Memory B cell (primary cell): ENCODE results near the gene PAK5.
A peak's percentile ranks its signal among the peaks of the same experiment; 100 is the strongest.

Experiments
- ATAC-seq: fragments of 150-1000 bp; cut with Tn5 transposase; 2 replicates; pipeline ENCODE4 v1.10.0; 2021; ENCODE audit warnings: low read depth, mild to moderate bottlenecking, moderate library complexity
- DNase-seq, 2 donors: peaks; one replicate each; pipeline ENCODE4 v3.0.0; 2022; ENCODE audit warnings: low spot score in 2 of 2
- H3K27ac Mint-ChIP-seq: one replicate; pipeline ENCODE4 v1.8.0; 2022; ENCODE audit warnings: mild to moderate bottlenecking, moderate library complexity, mixed read lengths
- H3K27me3 Mint-ChIP-seq: one replicate; pipeline ENCODE4 v1.8.0; 2022; ENCODE audit warnings: mixed read lengths
- H3K36me3 Mint-ChIP-seq: one replicate; pipeline ENCODE4 v1.8.0; 2022; ENCODE audit warnings: mild to moderate bottlenecking, mixed read lengths
- H3K4me1 Mint-ChIP-seq: one replicate; pipeline ENCODE4 v1.8.0; 2022; ENCODE audit warnings: mixed read lengths
- H3K4me3 Mint-ChIP-seq: one replicate; pipeline ENCODE4 v1.8.0; 2022; ENCODE audit warnings: mild to moderate bottlenecking, moderate library complexity, mixed read lengths
- H3K9me3 Mint-ChIP-seq: one replicate; pipeline ENCODE4 v1.8.0; 2022; ENCODE audit warnings: mixed read lengths

The PAK5 gene

GRCh38 chr20:9551808-9552550, 286.9 kb downstream of the PAK5 start:
- H3K36me3 Mint-ChIP-seq: no peaks in the 10 kb centered on the region
- H3K4me3 Mint-ChIP-seq: no peak overlapping the region
- H3K27me3 Mint-ChIP-seq: no peaks in the 10 kb centered on the region
- no peaks in the 10 kb centered on the region for H3K4me1 Mint-ChIP-seq
- no peak overlapping the region for H3K27ac Mint-ChIP-seq
- no peak for ATAC-seq
- DNase-seq: no peak
- peaks cover 1% of the 10 kb centered on the region for H3K9me3 Mint-ChIP-seq

GRCh38 chr20:9550871-9551270, 288.0 kb downstream of the PAK5 start:
- Mint-ChIP-seq H3K36me3 (no peaks in the 10 kb centered on the region), H3K4me3 (no peak overlapping the region), H3K27ac (no peak overlapping the region), H3K4me1 (no peaks in the 10 kb centered on the region), H3K27me3 (no peaks in the 10 kb centered on the region), H3K9me3 (peaks cover 1% of the 10 kb centered on the region)
- DNase-seq: no peak
- ATAC-seq: no peak

- DNase-seq: no peak
- no peak overlapping the region for H3K4me3 Mint-ChIP-seq
- H3K4me1 Mint-ChIP-seq: no peaks in the 10 kb centered on the region
- ATAC-seq: no peak
- H3K27ac Mint-ChIP-seq: no peak overlapping the region
- H3K27me3 Mint-ChIP-seq: no peaks in the 10 kb centered on the region
- H3K9me3 Mint-ChIP-seq: peaks cover 1% of the 10 kb centered on the region
- H3K36me3 Mint-ChIP-seq: no peaks in the 10 kb centered on the region
Observed at GRCh38 chr20:9550283-9550682, 288.6 kb downstream of the PAK5 start.

GRCh38 chr20:9543214-9543613, 295.7 kb downstream of the PAK5 start:
- H3K27ac Mint-ChIP-seq: no peak overlapping the region
- H3K4me1 Mint-ChIP-seq: no peaks in the 10 kb centered on the region
- H3K4me3 Mint-ChIP-seq: no peak overlapping the region
- no peaks in the 10 kb centered on the region for H3K9me3 Mint-ChIP-seq
- DNase-seq: no peak
- no peaks in the 10 kb centered on the region for H3K27me3 Mint-ChIP-seq
- H3K36me3 Mint-ChIP-seq: no peaks in the 10 kb centered on the region
- no peak for ATAC-seq

- no peaks in the 10 kb centered on the region for H3K27me3 Mint-ChIP-seq
- ATAC-seq (no peak), DNase-seq (no peak)
- no peaks in the 10 kb centered on the region for H3K9me3 Mint-ChIP-seq
- no peaks in the 10 kb centered on the region for H3K4me1 Mint-ChIP-seq
- H3K27ac Mint-ChIP-seq: no peak overlapping the region
- no peak overlapping the region for H3K4me3 Mint-ChIP-seq
- no peaks in the 10 kb centered on the region for H3K36me3 Mint-ChIP-seq
Observed at GRCh38 chr20:9535449-9535848, 303.4 kb downstream of the PAK5 start.

- H3K4me1 Mint-ChIP-seq: no peaks in the 10 kb centered on the region
- no peaks in the 10 kb centered on the region for H3K9me3 Mint-ChIP-seq
- ATAC-seq (no peak), DNase-seq (no peak)
- H3K27me3 Mint-ChIP-seq: no peaks in the 10 kb centered on the region
- H3K36me3 Mint-ChIP-seq: no peaks in the 10 kb centered on the region
- no peak overlapping the region for H3K27ac Mint-ChIP-seq
- no peak overlapping the region for H3K4me3 Mint-ChIP-seq
Observed at GRCh38 chr20:9534025-9534424, 304.9 kb downstream of the PAK5 start.

GRCh38 chr20:9532069-9532838, 306.6 kb downstream of the PAK5 start:
- H3K4me3 Mint-ChIP-seq: no peak overlapping the region
- no peaks in the 10 kb centered on the region for H3K4me1 Mint-ChIP-seq
- no peak for DNase-seq
- H3K9me3 Mint-ChIP-seq: no peaks in the 10 kb centered on the region
- no peaks in the 10 kb centered on the region for H3K27me3 Mint-ChIP-seq
- H3K27ac Mint-ChIP-seq: no peak overlapping the region
- no peak for ATAC-seq
- H3K36me3 Mint-ChIP-seq: no peaks in the 10 kb centered on the region

- no peak for DNase-seq
- Mint-ChIP-seq H3K27me3 (no peaks in the 10 kb centered on the region), H3K9me3 (no peaks in the 10 kb centered on the region), H3K36me3 (no peaks in the 10 kb centered on the region), H3K4me3 (no peak overlapping the region), H3K27ac (no peak overlapping the region), H3K4me1 (no peaks in the 10 kb centered on the region)
- no peak for ATAC-seq
Observed at GRCh38 chr20:9531581-9531980, 307.3 kb downstream of the PAK5 start.

- Mint-ChIP-seq H3K4me1 (no peaks in the 10 kb centered on the region), H3K36me3 (no peaks in the 10 kb centered on the region), H3K4me3 (no peak overlapping the region), H3K9me3 (no peaks in the 10 kb centered on the region), H3K27ac (no peak overlapping the region), H3K27me3 (no peaks in the 10 kb centered on the region)
- ATAC-seq: no peak
- DNase-seq: no peak
Observed at GRCh38 chr20:9523636-9524035, 315.2 kb downstream of the PAK5 start.

GRCh38 chr20:9520086-9520485, 318.8 kb downstream of the PAK5 start:
- ATAC-seq: no peak
- peaks cover 7% of the 10 kb centered on the region for H3K27me3 Mint-ChIP-seq
- H3K36me3 Mint-ChIP-seq: no peaks in the 10 kb centered on the region
- no peak overlapping the region for H3K27ac Mint-ChIP-seq
- H3K4me1 Mint-ChIP-seq: no peaks in the 10 kb centered on the region
- no peaks in the 10 kb centered on the region for H3K9me3 Mint-ChIP-seq
- no peak for DNase-seq
- H3K4me3 Mint-ChIP-seq: no peak overlapping the region

GRCh38 chr20:9518576-9519175, 320.2 kb downstream of the PAK5 start:
- H3K9me3 Mint-ChIP-seq: no peaks in the 10 kb centered on the region
- DNase-seq (no peak), ATAC-seq (no peak)
- no peaks in the 10 kb centered on the region for H3K36me3 Mint-ChIP-seq
- H3K4me3 Mint-ChIP-seq: no peak overlapping the region
- H3K27me3 Mint-ChIP-seq: peaks cover 10% of the 10 kb centered on the region
- no peak overlapping the region for H3K27ac Mint-ChIP-seq
- no peaks in the 10 kb centered on the region for H3K4me1 Mint-ChIP-seq

GRCh38 chr20:9517297-9518162, 321.3 kb downstream of the PAK5 start:
- ATAC-seq (no peak), DNase-seq (no peak)
- no peaks in the 10 kb centered on the region for H3K4me1 Mint-ChIP-seq
- H3K9me3 Mint-ChIP-seq: no peaks in the 10 kb centered on the region
- no peak overlapping the region for H3K27ac Mint-ChIP-seq
- no peak overlapping the region for H3K4me3 Mint-ChIP-seq
- H3K36me3 Mint-ChIP-seq: no peaks in the 10 kb centered on the region
- peaks cover 10% of the 10 kb centered on the region for H3K27me3 Mint-ChIP-seq

GRCh38 chr20:9516234-9516871, 322.5 kb downstream of the PAK5 start:
- Mint-ChIP-seq H3K9me3 (no peaks in the 10 kb centered on the region), H3K4me3 (peak overlapping the region; percentile 24), H3K4me1 (peaks cover 3% of the 10 kb centered on the region), H3K27me3 (peaks cover 13% of the 10 kb centered on the region), H3K36me3 (no peaks in the 10 kb centered on the region), H3K27ac (no peak overlapping the region)
- DNase-seq: no peak
- no peak for ATAC-seq
